G401 (cell line): ENCODE results near the gene EIF3B. TPM values are rescaled to one million over a fixed set of nuclear protein-coding genes. Genes with fewer than 3 reads are reported as not detected.
"Not testable (repeated sequence)": the region's sequence is repeated elsewhere in the genome, so short reads cannot be mapped to it uniquely, and the experiment has no call there.

ENCODE experiments used
- DNase-seq: peaks from one replicate; pipeline ENCODE4 v3.0.0-alpha.2; 2015; ENCODE audit warnings: low spot score
- in situ Hi-C: cut with HindIII; loops from 2 replicates; pipeline ENCODE4 v1.10.0; 2016; ENCODE audit warnings: low sequenced_read_pairs, mixed read lengths
- total RNA-seq: library from RNA; depleted of rRNA; stranded (reverse); fragments of >200 nt; shearing (Covaris generic); gene quantifications from 2 replicates; pipeline ENCODE4 v1.2.3, GENCODE V29; 2014

The EIF3B gene
- total RNA-seq, 1 experiment from 2014 or later, result 294 TPM

DNA sequence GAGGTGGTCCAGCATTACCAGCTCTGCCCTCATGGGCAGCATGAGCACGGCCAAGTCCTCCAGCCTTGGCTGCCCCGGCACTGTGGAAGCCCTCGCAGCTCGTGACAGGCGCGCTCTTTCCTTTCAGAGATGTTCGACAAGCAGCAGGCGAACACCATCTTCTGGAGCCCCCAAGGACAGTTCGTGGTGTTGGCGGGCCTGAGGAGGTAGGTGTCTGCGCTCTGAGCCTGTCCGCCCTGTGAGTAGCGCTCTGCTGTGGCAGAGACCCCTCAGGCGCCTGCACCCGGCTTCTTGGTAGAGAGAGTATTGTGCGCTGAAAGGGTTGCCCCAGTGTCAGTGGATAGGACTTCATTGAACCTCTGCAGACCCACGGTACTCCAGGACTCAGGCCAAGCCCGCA, 19.8 kb downstream of the EIF3B start:
- in situ Hi-C loops, result no loop called here
- no peak for DNase-seq

DNA sequence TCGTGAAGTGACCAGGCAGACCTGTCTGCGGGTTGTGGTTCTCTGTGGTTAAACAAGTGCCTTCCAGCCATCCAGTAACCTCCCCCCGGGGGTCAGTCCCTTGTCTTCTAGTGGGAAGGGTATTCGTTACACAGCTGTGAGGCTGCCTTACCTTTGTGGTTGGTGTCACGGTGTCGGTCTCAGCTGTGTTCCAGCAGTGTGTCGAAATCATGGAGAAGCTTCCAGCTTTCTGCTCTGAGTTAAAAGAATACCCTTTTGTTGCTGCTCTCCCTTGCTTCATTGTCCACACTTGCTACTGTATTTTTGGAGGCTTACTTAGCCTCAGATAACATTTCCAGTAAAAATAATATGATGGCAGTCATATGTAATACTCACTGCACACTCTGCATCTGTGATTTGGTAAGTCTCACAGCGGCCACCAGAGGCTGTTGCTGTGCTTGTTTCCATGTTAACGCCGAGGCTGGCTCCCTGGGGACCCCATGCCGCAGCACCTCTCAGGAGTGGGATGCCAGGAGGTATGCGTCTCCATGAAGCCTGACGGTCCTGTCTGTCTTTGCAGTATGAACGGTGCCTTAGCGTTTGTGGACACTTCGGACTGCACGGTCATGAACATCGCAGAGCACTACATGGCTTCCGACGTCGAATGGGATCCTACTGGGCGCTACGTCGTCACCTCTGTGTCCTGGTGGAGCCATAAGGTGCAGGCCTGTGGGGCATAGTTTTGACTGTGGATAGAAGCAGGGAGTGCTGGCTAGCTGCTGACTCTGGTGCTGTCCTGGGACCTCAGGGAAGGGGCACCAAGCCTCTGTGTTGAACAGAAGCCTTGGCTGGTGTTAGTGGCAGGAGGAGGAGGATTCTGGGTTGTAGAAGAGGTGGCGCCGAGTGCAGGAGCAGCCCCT, 20.5 kb downstream of the EIF3B start:
- in situ Hi-C loops, result no loop called here

DNA sequence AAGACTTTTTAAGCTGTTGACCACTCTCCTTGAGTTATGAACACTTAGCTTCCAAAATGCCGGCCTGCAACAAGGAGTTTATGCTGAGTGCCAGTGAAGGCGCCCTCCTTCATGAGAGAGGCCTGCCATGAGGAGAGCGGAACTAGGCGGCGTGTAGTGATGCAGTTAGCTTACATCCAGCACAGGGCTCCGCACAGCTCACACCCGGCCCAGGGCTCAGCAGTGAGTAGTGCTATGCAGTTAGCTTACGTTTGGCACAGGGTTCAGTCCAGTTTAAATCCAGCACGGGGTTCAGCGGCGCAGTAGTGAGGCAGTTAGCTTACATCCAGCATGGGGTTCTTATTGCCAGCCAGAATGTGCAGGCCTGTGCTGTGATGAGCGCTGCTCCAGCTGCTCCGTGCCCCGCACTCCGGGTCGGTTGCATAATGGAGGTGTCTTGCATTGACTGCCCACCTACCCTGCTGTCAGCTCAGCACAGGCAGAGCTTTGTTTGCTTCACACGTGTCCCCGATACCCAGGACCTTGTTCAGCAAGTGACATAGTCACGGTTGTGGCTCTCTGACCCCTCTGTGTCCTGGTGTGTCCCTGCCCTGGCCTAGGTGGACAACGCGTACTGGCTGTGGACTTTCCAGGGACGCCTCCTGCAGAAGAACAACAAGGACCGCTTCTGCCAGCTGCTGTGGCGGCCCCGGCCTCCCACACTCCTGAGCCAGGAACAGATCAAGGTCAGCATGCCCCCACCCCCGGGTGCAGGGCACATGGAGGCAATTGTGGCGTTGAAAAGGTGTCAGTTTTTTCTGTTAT, 21.9 kb downstream of the EIF3B start:
- in situ Hi-C loops, result no loop called here
- DNase-seq, result no peak

More for the DNA sequence above, 20.5 kb downstream of the EIF3B start:
- DNase-seq, result no peak

DNA sequence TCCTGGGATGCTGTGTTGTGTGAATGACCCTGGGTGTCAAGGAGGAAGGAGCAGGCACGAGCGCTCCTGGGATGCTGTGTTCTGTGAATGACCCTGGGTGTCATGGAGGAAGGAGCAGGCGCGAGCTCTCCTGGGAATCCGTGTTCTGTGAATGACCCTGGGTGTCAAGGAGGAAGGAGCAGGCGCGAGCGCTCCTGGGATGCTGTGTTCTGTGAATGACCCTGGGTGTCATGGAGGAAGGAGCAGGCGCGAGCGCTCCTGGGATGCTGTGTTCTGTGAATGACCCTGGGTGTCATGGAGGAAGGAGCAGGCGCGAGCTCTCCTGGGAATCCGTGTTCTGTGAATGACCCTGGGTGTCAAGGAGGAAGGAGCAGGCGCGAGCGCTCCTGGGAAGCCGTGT, 22.9 kb downstream of the EIF3B start:
- DNase-seq, in situ Hi-C loops: not testable (repeated sequence)

DNA sequence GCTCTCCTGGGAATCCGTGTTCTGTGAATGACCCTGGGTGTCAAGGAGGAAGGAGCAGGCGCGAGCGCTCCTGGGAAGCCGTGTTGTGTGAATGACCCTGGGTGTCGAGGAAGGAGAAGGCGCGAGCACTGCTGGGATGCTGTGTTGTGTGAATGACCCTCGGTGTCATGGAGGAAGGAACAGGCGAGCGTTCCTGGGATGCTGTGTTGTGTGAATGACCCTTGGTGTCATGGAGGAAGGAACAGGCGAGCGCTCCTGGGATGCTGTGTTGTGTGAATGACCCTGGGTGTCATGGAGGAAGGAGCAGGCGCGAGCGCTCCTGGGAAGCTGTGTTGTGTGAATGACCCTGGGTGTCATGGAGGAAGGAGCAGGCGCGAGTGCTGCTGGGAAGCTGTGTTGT, 23.5 kb downstream of the EIF3B start:
- DNase-seq, in situ Hi-C loops: not testable (repeated sequence)

DNA sequence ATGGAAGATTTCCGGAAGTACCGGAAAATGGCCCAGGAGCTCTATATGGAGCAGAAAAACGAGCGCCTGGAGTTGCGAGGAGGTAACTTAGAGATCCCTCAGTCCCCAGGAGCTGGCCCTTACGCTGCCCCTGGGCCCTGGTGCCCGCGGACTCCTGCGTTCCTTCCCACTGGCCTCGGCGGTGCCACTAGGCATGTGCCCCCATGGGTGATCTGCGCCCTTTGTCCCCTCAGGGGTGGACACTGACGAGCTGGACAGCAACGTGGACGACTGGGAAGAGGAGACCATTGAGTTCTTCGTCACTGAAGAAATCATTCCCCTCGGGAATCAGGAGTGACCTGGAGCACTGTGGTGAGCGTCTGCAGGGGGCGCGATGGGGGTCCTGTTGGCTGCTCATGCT, 24.5 kb downstream of the EIF3B start:
- DNase-seq, result no peak
- in situ Hi-C loops, result no loop called here

DNA sequence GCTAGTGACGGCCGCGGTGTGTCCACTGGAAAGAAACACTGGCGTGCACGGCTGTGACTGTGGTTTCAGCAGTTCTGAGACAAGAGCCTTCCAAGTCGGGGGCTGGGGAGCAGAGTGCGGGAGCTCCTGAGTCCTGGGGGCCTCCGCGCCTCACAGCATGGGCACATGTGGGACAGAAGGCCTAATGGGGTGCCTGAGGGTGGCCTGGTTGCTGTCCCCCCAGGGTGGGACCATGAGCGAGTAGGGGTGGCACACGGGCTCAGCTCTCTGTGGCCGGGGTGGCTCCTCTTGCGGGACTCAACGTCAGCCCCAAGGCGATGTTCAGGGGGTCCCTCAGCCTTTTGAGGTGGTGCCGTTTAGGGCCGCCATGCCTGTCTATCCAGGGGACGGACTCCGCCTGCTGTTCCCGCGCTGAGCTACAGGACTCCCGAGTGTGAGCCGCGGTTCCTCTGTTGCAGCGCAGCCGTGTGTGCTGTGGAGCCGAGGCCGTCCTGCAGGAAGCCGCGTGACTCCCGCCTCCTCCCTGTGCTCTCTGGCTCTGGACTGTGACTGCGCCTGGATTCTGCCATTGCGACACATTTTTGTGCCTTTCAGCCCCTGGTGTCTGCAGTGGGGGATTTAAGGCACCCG, 25.3 kb downstream of the EIF3B start:
- DNase-seq, result no peak
- in situ Hi-C loops, result no loop called here

DNA sequence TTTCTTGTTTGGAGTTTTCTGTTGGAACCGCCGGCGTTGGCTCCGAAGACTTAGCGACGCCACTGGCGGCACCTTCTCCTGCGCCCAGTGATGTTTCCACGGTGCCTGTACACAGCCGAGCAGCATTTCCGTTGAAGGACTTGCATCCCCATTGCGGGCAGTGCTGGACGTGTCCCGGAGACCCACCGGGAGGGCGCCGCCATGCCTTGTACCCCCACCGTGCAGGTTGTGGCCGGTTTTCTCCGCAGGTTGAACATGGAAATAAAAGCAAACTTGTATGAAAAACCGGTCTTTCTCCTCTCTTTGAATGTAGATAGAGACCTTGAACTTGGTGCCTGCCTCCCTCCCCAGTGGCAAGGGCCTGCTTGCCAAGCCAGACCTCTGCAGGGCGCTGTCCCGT, 25.8 kb downstream of the EIF3B start:
- DNase-seq, result no peak
- in situ Hi-C loops, result no loop called here

DNA sequence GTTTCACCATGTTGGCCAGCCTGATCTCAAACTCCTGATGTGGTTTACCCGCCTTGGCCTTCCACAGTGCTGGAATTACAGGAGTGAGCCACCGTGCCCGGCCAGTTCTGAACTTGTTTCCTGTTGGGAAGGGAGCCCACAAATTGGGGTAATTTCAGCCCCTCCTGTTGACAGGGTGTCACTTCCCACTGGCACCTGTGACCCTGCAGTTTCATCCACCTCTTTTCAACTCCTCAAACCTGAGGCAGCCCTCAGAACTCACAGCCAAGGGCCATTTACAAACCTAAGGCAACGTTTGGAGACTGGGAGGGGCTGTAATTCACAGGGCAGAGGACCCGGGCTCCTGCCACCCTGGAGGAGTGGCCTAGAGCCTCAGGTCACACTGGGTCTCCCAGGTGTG, 26.6 kb downstream of the EIF3B start:
- DNase-seq, result no peak
- in situ Hi-C loops, result no loop called here

DNA sequence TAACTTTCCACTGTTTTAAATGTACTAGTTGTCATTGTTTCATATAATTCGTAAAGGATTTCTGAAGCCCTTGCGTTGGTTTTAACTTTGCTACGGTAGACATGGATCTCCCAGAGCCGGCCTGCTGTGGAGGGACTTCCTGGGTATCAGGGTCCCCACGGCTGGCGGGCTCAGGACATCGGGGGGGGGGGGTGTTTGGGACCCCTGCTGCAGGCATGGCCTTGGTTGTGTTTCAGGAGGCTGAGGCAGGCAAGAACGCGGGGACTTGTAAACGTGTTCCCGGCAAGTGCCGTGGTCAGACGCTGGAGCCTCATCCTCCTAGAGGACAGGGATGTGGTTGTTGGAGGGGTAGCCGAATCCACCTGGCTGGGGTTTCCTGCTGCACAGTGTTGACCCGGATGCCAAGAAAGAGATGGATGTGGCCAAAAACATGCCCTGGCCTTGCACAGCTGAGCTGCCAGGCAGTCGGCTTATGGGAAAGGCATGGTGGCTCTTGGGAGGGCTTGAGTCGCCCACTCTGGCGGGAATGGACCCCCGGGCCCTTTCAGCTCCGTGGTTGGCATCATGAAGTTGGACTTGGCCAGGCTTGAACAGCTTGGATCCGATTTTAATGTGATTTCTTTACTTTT, 27.4 kb downstream of the EIF3B start:
- DNase-seq, result peak; percentile 31
- in situ Hi-C loops, result no loop called here

DNA sequence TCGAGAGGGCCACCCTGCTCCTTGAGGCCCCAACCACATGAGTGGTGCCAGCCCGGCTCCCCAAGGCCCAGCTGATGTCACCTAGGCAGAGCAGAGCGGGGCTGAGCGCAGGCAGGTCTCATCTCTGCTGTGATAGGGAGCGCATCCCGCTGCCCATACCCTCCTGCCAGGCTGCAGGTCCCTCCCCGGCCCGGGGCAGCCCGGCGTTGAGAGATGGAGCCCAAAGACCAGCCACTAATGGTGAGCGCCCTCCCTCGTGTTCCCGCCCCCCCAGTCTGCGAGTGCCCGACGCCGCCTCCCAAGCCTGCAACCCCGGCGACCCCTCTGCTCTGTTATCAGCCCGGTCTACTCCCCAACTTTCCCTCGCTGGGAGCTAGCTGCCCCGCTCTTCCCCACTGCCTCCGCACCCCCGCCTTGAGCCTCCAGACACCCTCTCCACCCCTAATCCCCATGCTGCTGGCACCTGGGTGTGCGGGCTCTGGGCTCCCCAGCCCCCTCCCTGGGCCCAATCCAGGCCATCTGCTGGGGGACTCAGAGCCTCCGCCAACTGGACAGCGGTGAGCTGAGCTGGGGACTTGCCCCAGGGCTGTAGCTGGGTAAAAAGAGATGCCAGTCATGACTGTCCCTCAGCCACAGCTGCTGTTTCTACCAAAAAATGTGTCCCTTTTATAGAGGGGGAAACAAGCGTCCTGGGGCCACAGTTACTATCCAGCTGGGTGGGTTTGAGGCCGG, 29.1 kb downstream of the EIF3B start:
- in situ Hi-C loops, result no loop called here
- DNase-seq, result no peak

DNA sequence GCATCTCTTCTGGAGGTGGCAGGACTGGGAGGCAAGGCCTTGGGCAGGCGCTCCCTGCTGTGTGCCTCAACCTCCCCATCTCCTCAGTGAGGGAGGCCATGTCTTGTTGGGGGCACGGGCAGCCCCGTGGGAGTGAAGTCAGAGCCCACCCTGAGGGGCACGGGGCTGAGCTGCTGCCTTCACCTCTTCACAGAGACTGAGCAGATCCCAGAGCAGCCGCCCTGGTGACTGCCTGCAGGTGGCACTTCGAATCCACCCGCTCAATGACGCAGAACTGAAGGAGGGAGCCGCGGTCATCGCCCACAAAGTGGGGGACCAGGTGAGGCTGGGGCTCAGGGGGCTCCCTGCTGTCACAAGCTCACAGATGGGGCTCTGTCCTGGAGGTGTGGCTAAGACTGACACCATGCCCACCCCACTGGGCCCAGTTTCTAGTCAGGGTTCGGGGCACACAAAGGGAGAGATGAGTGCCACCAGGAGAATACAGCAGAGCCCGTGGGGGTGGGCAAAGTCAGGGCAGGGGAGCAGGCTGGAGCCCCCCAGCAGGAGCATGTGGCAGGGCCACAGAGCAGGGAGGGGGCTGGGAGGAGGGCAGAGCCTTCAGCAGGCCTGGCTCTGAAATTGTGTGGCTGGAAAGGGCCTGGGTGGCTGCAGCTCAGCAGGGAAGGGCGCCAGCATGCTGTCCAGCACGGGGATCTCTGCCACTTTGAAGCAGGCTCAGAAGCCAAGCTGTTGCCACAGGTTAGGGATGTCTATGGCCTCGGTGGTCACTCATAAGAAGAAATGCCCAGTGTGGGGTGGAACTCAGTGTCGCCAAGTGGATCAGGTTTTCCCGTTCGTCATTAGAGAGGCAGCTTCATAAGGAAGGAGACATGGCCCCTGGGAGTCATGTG, 30.0 kb downstream of the EIF3B start:
- in situ Hi-C loops, result no loop called here

DNA sequence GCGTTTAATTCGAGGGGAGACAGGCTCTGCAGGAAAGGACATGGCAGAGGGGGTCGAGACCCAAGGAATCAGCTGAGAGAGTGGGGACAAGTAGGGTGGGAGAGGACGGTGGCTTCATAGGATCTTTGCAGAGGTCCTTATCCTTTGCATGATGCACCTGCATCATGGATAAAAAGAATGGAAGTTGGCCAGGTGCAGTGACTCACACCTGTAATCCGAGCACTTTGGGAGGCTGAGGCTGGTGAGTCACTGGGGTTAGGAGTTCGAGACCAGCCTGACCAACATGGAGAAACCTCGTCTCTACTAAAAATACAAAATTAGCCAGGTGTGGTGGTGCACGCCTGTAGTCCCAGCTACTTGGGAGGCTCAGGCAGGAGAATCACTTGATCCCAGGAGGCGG, 31.5 kb downstream of the EIF3B start:
- DNase-seq, in situ Hi-C loops: not testable (repeated sequence)

More for the DNA sequence above, 30.0 kb downstream of the EIF3B start:
- DNase-seq, result peak; percentile 48

DNA sequence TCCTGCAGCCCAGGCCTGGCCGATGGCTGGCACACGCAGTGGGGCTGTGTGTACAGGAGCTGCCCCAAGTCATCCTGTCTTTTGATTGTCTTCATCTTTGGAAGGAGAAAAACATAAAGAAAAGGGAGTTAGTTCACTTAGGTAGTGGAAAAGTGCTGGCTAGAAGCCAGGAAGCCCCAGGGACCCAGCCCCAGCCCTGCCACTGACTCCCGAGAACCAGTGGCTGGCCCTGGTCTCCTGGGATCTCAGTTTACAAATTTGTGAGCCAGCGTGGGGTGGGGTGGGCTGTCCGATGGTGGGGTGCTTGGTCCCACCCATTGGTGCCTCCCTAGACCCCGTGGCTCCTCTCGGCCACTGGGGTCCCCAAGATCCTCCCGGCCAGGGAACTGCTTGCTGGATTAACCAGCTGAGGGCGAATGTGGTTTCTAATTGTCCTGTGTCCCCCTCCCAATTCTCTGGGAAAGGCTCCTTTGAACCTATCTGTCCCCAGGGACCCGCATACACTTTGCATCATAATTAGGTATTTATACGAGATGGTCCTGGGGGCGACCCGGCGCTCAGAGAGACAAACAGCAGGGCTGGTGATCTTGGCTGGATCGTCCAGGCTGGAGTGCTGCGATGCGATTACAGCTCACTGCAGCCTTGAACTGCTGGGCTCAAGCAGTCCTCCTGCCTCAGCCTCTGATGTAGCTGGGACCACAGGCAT, 32.5 kb downstream of the EIF3B start:
- no peak for DNase-seq
- in situ Hi-C loops, result no loop called here

DNA sequence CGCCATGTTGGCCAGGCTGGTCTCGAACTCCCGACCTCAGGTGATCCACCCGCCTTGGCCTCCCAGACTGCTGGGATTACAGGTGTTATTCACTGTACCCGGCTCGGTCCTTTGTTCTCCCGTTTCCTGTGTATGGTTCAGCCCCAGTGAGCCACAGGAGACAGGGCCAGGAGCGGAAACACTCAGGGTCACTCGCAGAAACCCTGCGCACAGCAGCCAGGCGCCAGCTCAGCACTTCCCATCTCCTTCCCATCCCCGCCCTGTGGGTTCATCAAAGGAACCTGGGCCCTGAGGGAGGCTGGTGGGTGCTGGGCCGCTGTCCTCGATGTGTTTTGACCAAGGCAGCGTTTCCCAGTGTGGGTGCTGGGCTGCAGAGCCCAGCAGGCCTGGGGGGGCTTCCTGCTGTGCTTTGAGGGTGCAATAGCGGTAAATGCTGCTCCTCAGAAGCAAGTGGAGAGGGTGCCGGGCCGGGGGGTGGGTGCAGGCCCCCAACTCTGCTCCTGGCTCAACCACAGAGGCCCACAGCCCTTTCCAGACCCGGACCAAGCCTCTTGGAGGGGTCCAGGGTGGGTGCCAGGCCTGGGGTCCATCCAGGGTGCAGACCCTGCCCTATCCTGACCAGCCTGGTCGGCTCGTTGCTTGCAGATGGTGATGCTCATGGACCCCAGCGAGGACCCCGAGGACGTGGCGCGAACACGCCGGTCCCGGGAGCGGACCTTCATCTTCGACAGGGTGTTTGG, 33.4 kb downstream of the EIF3B start:
- in situ Hi-C loops, result no loop called here
- no peak for DNase-seq

DNA sequence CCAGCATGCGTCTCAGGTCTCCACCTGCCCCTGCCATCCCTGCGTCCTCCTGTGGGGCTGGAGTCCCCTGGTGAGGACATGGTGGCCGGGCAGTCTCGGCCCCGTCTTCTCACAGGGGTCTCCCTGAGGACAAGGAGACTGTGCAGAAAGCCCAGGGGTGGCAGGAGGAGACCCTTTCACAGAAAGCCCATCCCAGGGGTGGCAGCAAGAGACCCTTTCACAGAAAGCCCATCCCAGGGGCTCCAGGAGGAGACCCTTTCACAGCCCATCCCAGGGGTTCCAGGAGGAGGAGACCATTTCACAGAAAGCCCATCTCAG, 34.0 kb downstream of the EIF3B start:
- DNase-seq, result no peak
- in situ Hi-C loops, result no loop called here
